EL (cell line): Measurements from ENCODE around the gene PPP5C.
"Not testable (repeated sequence)": the region's sequence is repeated elsewhere in the genome, so short reads cannot be mapped to it uniquely, and the experiment has no call there.

Source experiments
- DNase-seq: peaks from one replicate; pipeline ENCODE4 v3.0.0-alpha.2; 2016

PPP5C gene

DNA sequence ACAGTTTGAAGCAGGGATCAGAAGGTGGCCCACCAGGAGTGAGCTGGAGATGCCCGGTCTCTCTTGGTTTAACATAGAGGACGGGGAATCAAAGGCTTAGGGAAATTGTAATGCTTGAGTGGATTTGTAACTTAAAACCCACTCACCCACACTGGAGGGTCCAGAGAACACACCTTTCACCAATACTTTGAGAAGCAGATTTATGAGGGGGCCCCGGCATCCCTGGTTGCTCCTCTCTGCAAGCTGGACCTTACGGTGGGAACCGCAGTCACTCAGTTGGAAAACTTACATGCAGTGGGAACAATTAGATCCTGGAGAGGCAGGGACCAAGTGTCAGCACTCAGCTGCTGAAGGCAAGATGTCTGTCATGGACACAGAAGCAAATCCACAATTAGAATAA lies 20.5 kb downstream of the PPP5C start:
- DNase-seq = no peak

DNA sequence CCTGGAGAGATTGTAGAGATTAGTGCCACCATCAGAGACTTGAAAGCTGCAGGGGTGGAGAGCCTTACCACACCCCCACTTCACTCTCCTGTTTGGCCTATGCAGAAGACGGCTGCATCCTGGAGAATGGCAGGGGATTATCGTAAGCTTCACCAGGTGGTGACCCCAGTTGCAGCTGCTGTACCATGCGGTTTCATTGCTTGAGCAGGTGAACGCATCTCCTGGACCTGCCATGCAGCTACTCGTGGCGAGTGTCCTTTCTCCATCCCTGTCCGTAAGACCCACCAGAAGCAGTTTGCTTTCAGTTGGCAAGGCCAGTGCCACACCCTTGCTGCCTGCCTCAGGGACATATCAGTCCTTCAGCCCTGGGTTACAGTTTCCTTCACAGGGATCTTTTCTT lies 21.2 kb downstream of the PPP5C start:
- no peak for DNase-seq

DNA sequence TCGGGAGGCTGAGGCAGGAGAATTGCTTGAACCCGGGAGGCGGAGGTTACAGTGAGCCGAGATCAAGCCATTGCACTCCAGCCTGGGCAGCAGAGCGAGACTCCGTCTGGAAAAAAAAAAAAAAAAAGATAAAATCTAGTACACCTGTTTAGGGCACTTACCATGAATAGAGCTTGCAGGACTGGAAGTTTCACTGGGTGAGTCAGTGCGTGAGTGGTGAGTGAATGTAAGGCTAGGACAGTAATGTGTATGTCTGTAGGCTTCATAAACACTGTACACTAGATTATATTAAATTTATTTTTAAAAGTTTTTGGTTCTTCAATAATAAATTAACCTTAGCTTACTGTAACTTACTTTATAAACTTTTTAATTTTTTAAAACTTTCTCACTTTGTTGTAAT lies 22.9 kb downstream of the PPP5C start:
- no peak for DNase-seq

DNA sequence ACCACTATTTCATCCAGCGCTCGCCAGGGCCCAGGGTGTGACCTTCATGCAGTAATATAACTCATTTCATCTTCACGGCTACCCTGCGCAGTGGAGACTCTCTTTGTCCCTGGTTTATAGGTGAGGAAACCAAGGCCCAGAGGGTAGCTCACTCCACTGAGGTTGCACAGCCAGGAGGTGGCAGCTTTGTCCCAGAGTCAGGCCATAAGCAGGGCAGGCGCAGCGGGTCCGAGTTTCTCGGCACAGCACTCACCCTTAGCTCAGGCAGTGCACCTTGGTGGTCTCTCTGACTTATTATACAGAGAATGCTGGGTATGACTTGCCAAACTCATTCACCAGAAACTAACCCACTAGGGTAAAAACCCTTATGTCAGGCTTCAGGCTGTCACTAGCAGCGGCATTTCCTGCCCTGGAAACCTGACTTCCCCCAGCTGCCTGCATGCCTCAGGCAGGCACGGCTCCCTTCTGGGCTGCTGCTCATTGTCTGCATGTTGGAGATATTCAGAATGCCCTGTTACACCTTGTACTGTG lies 24.5 kb downstream of the PPP5C start:
- no peak for DNase-seq

DNA sequence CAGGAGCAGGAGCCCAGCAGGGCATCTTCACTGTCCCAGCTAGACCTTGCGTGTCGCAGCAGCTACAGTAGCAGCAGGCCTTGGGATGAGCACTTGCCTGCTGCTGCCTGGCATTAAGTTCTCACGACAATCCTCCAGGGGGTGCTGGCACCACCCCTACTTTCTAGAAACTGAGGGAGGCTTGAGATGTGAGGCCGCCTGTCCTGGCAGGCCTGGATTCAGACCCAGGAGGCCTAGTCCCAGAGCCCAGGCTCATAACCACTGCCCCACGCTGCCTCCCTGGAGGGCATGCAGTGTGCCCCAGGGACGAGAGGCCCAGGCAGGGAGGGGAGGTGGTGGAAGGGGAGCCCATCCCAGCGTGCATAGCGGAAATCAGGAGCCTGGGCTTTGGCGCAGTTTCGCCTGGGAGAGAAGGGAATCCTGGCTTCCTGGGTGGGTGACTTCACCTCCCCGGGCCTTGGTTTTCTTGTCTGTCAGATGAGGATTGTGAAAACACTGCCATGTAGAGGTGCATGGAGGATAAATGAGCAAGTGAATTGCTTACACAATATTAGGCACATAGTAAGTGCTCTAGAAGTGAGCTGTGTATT lies 26.1 kb downstream of the PPP5C start:
- DNase-seq = no peak

DNA sequence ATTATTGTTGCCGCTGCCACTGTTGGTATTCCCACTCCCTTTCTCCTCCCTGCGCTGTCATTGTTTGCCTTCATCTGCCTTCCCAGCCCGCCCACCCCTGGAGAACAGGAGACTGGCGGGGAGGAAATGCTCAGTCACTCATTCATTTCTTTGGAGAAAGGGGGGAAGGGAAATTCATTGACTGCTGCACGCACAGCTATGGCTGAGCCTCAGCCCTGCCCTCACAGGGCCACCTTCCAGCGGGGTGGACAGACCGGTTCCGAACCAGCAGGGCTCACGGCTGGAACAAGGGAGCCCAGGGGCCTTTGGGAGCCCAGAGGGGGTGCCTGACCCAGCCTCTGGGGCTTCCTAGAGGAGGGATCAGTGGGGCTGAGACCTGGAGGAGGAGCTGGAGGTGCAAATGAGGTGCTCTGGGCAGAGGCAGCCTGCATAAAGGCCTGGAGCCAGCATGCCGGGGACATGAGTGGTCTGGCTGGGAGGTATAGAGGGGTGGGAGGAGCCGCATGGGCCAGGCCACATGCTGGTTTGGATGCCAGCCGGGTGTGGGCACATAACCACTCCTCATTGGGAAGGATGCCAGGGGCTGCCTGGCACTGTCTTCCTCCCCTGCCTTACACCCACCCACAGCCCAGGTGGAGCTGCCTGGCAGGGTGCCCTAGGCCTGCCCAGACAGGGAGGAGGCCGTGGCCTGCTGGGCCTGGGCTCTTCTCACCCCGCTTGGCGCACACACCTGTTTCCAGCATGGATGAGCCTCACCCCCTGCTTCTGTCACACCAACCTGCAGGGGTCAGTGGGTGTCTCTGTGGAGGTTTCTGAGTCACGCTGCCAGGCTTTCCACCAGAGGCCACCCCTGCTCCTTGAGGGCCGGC lies 26.8 kb downstream of the PPP5C start:
- DNase-seq = peak; percentile 62

DNA sequence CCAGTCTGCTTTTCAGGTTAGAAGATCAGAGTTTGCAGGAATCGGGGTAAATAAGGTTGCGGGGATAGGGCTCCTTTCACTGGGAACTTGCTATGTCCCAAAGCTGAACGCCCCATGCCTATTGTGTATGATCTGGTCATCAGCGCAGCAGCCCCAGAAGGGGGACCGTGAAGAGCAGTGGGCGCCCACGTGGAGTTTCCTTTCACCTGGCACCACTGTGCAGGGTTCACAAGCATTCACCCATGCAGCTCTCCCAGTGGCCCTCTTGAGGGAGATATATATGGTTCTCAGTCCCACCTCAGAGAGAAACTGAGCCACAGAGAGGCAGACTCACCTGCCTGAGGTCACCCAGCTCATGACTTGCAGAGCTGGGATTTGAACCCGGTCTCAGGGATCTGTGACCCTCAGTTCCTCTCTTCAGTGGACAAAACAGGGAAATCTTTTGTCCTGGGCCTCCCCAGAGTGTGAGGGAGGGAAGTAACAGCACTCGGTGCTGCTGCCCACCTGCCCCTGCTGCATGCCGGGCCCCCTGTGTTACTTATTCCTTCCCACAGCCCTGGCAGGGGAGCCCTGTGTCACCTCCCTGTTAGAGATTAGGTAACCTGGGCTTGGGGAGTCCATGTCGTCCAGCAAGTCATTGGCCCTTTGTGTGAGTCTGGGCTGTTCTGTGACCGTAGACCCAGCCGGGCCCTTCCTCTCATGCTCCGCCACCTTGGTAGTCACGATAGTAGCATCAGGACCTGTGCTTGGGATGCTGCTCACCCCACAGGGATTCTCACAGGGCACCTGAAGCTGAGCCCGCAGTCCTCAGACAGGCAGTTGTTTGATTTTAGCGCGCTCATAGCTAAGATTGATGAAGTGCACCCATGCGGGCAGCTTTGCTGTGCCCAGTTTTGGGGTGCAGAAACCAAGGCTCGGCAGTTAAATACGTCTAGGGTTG lies 27.9 kb downstream of the PPP5C start:
- DNase-seq = no peak

DNA sequence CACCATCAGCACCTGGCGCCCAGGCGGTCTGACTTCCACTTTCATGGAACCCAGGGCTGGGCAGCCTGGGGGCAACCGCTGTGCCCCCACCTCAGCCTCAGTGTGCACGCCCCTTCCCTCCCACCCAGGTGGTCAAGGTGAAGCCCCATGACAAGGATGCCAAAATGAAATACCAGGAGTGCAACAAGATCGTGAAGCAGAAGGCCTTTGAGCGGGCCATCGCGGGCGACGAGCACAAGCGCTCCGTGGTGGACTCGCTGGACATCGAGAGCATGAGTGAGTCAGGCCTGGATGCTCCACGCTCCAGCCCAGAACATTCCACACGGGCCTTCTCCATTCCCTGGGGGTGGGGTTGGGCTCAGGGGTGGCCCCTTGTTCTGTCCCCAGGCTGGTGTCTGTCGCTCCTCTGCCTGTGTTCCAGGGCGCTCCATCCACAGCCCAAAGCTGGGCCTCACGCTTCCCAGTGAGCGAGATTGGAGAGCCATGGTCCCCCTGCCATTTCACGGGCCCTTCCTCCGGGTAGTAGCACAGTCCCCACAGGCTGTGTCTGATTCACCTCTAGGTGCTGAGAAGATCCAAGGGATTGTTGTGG lies 28.7 kb downstream of the PPP5C start:
- not testable (repeated sequence) for DNase-seq

DNA sequence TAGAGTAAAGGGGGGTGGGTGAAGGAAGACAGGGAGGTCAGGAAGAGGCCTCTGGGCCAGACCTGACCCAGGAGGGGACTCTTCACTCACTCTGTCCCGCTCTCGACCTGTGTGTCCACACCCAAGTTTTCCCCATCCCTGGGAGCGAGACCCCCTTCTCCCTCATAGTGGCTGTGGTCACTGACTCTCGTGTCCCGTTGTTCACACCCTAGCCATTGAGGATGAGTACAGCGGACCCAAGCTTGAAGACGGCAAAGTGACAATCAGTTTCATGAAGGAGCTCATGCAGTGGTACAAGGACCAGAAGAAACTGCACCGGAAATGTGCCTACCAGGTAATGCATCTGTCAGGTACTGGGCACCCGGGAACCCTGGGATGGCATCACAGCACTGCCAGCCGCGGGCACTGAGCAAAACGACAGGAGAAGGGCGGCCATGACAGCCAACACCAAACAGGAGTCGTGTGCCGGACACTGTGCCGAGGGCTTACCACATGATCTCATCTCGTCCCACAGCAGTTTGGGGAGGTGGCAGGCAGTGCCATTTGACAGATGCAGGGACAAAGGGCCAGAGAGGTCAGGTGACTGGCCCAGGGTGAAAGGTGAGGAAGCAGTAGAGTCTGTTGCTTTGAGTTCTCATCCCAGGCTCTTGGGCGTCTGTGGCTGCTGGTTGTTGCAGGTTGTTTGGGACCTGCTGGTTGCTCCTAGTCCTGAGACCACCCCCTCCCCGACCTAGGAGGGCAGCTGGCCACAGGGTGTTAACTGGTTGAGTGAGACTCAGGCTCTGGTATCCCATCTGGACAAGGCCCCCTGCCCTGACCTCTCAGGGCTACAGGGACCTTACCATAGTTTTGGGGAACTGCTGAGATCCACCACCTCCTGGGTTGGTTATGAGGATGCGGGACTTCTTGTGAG lies 29.6 kb downstream of the PPP5C start:
- no peak for DNase-seq

DNA sequence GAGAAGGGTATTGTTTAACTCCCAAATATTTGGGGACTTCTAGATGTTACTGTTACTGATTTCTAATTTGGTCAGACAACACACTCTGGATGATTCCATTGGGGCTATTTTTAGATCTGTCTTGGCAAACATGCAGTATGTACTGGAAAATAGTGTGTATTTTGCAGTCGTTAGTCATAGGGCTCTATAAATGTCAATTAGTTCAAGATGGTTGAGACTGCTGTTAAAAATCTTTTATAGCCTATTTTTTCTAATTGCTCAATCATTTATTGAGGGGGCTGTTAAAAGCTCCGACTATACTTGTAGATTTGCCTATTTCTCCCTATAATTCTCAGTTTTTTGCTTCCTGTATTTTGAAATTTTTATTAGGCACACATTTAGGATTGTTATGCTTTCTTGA lies 31.4 kb downstream of the PPP5C start:
- peak; percentile 68 for DNase-seq

DNA sequence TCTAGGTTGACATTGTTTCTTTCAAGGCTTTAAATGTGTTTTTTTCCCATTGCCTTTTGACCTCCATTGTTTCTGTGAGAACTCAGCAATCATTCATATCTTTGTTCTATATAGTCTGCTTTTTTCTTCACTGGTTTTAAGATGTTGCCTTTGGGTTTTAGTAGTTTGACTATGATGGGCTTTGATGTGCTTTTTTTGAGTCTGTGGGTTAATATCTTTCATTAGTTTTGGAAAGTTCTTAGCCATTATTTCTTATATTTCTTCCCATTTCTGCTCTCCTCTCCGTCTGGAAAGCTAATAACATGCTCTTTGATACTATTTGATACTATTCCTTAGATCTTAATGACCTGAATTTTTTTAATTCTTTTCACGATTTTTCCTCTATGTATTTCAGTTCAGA lies 33.8 kb downstream of the PPP5C start:
- DNase-seq = no peak

DNA sequence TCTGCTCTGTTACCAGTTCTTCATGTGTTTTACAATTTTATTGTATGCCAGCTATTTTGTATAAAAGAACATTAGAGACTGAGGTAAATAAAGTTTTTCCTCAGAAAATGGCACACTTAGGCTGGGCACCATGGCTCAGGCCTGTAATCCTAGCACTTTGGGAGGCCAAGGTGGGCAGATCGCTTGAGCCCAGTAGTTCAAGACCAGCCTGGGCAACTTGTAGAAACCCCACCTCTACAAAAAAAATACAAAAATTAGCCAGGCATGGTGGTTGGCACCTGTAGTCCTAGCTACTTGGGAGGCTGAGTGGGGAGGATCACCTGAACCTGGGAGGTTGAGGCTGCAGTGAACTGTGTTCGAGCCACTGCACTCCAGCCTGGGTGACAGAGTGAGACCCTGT lies 34.5 kb downstream of the PPP5C start:
- DNase-seq = no peak

DNA sequence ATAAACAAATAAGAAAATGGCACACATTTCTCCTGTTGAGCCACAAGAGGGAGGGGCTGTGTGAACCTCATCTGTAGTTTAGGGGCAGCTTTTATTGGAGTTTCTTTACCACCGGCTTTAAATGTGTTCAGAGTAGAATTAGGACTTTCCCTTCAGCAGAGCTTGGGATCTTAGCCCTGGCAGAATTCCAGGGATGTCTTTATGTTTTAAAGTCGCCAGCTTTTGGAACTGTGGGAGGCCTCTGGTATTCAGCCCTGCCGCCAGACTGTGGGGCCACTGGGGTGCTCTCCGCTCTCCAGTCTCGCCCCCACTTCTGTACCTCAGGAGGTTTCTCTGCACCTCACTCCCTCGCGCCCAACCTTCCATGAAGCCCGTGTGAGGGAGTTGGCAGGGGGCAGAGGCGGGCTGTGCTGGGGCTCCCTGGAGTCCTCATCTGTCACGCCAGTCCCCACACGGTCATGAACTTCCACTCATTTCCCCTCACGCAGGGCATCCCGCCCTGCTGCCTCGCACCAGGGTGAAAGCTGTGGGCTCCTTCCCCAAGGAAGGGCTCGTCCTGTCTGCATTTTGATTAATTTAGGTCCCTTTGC lies 35.0 kb downstream of the PPP5C start:
- no peak for DNase-seq

DNA sequence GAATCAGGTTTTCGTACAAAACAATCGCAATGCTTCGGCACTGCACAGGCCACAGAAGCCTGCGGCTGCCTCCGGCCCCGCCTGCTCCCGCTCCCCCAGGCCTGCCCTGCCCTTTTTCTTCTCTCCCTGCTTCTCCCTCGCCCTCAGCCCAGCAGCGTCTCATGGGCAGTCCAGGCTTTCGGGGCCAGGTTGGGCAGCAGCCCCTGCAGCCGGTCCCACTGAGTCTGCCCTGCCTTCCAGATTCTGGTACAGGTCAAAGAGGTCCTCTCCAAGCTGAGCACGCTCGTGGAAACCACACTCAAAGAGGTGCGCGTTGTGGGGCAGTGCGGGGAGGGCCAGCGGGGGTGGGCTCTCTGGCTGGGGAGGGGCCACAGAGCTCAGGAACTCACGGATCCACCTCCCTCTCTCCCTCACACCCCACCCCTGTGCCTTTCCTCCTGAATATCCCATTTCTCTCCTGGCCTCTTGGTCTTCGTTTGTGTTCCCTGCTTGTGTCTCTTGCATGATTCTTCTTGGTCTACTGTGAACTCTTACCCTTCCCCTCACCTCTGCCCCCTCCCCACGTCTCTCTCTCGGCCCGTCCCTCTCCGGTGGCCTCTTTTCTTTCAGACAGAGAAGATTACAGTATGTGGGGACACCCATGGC lies 36.4 kb downstream of the PPP5C start:
- no peak for DNase-seq

DNA sequence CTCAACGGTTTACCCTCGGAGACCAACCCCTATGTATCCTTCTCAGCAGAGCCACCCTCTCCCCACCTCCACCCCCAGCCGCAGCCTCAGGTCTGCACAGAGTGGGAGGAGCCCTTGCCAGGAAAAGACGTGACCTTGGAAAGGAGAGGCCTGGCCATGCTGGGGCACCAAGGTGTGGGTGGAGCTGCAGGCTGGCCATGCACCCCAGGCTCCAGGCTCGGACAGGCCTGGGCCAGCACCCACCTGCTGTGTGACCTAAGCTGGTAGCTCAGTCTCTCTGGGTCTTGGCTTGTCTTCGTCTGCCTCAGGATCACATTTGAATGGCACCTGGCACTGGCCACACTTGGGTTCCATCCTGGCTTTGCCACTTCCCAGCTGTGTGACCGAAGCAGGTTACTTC lies 37.0 kb downstream of the PPP5C start:
- DNase-seq = no peak

DNA sequence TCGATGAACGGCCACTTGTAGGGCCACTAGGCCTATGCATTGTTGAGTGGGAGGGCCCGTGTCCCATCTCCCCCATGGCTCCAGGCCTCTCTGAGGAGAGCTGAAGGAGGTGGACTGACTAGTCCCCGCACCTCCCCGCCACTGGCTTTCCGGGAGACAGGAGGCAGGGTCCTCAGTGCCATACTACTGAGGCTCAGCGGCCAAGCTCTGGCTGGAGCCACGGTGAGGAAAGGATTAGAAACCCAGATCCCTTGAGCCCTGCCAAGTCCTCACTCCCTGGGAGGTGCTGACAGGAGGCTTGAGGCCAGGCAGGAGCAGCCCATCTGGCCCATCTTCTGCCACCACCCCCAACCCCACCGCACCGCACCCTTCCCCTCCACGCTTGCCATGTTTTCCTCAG lies 37.5 kb downstream of the PPP5C start:
- DNase-seq = no peak

DNA sequence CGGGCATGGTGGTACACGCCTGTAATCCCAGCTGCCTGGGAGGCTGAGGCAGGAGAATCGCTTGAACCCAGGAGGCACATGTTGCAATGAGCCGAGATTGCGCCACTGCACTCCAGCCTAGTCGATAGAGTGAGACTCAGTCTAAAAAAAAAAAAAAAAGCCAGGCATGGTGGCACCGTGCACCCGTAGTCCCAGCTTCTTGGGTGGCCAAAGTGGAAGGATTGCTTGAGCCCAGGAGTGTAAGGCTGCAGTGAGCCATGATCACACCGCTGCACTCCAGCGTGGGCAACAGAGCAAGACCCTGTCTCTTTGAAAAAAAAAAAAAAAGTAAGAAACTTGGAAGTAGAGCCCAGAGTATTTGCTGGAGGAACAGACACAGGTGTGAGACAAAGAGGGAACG lies 38.7 kb downstream of the PPP5C start:
- DNase-seq = no peak

DNA sequence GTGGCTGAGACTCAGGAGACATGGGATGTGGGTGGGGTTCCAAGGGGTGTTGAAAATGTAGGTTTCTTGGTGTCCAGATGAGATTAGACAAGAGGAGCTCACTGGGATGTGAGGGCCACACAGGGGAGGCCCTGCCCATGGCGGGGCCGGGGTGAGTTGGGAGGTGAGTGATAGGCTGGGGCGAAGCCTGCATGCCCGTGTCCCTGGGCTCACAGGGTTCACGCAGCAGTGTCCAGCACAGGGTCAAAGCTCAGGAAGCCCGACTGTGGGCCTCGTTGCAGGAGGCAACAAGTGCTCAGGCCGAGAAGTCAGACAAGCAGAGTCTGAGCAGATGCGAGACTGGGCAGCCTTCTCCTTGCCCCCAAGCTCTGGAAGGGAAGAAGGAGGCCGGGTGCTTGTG lies 39.3 kb downstream of the PPP5C start:
- no peak for DNase-seq

DNA sequence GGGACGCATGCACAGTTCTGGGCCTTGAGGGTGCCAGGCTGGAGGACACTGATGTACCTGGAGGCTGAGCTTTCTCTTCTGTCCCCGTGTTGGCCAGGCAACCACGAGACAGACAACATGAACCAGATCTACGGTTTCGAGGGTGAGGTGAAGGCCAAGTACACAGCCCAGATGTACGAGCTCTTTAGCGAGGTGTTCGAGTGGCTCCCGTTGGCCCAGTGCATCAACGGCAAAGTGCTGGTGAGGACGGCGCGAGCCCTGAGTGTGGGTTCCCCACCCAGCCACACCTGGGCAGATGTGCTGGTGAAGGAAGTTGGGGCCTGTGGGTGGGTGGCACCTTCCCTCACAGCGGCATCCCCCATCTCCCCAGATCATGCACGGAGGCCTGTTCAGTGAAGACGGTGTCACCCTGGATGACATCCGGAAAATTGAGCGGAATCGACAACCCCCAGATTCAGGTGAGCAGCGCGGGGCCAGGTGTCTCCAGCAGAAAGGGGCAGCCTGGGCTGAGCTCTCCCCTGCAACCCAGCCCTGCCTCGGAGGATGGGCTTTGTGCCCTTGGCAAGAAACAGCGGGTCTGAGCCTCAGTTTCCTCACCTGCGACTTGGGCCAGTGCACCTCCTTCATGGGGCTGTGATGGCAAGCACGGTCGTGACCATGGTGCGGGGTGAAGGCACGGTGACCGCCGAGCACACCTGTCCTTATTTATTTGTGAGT lies 40.3 kb downstream of the PPP5C start:
- no peak for DNase-seq

DNA sequence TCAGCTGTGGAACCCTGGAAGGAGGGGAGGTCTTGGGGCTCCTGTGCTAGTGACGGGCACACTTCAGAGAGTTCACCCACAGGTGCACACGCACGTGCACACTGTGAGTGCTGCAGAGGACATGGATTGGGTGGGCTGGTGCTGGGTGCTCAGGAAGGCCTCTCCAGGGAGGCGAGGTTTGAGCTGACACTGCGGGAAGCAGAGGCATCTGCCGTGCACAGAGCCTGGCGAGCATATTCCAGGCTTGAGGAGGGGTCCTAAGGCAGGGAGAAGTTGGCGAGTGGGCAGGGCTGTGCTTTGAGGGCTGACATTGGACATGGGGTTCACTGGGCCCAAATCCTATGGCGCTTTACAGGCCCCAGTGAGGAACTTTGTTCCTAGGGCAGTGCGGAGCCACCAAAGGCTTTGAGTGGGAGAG lies 40.8 kb downstream of the PPP5C start:
- DNase-seq = no peak
